Daoy (cell line): ENCODE results near the gene TRAPPC10. TPM values are rescaled to one million over a fixed set of nuclear protein-coding genes. Genes with fewer than 3 reads are reported as not detected.

Experiments used
- DNase-seq: peaks from one replicate; pipeline ENCODE4 v3.0.0-alpha.2; 2015; ENCODE audit warnings: low read depth
- total RNA-seq: library from RNA; depleted of rRNA; stranded (reverse); fragments of >200 nt; shearing (Covaris generic); gene quantifications from 2 replicates; pipeline ENCODE4 v1.2.3, GENCODE V29; 2014

Gene TRAPPC10
- total RNA-seq, 1 experiment from 2014 or later: 26.0 TPM

GRCh38 chr21:44002511-44002910, 9.6 kb upstream of the TRAPPC10 start:
- DNase-seq: no peak

GRCh38 chr21:44003307-44003966, 8.7 kb upstream of the TRAPPC10 start:
- DNase-seq: no peak

- DNase-seq: no peak
Observed at GRCh38 chr21:44005071-44005470, 7.0 kb upstream of the TRAPPC10 start.

GRCh38 chr21:44005593-44005992, 6.5 kb upstream of the TRAPPC10 start:
- DNase-seq: no peak

- DNase-seq: peak; percentile 93
Observed at GRCh38 chr21:44006017-44006619, 6.0 kb upstream of the TRAPPC10 start.

- DNase-seq: no peak
Observed at GRCh38 chr21:44006656-44007055, 5.5 kb upstream of the TRAPPC10 start.

GRCh38 chr21:44010429-44010828, 1.7 kb upstream of the TRAPPC10 start:
- no peak for DNase-seq

GRCh38 chr21:44011123-44011522, 986 bp upstream of the TRAPPC10 start:
- no peak for DNase-seq

- DNase-seq: peak; percentile 51
Observed at GRCh38 chr21:44012474-44013379, 618 bp downstream of the TRAPPC10 start.

GRCh38 chr21:44013380-44014088, 1.4 kb downstream of the TRAPPC10 start:
- DNase-seq: no peak

GRCh38 chr21:44017601-44018000, 5.5 kb downstream of the TRAPPC10 start:
- no peak for DNase-seq

GRCh38 chr21:44018127-44018526, 6.0 kb downstream of the TRAPPC10 start:
- DNase-seq: no peak

- no peak for DNase-seq
Observed at GRCh38 chr21:44018813-44019567, 6.9 kb downstream of the TRAPPC10 start.

- no peak for DNase-seq
Observed at GRCh38 chr21:44019568-44019958, 7.5 kb downstream of the TRAPPC10 start.

- DNase-seq: no peak
Observed at GRCh38 chr21:44020551-44020950, 8.4 kb downstream of the TRAPPC10 start.

GRCh38 chr21:44021064-44021463, 9.0 kb downstream of the TRAPPC10 start:
- DNase-seq: no peak

- no peak for DNase-seq
Observed at GRCh38 chr21:44024257-44024656, 12.1 kb downstream of the TRAPPC10 start.

- peak; percentile 41 for DNase-seq
Observed at GRCh38 chr21:44024887-44025353, 12.8 kb downstream of the TRAPPC10 start.

GRCh38 chr21:44027607-44028286, 15.6 kb downstream of the TRAPPC10 start:
- DNase-seq: no peak

- no peak for DNase-seq
Observed at GRCh38 chr21:44028287-44028659, 16.2 kb downstream of the TRAPPC10 start.
